B cell (primary cell): ENCODE data around the gene ZNF648.
"Not testable (repeated sequence)": the region's sequence is repeated elsewhere in the genome, so short reads cannot be mapped to it uniquely, and the experiment has no call there.

Experiments
- EZH2 ChIP-seq: IDR thresholded peaks from 2 replicates; pipeline ENCODE4 v1.6.1; 2012; ENCODE audit warnings: borderline replicate concordance, low read depth, mild to moderate bottlenecking, moderate library complexity, low read length; ENCODE audit not compliant: insufficient read depth, poor library complexity, severe bottlenecking
- TF ChIP-seq, protein P1 (sequence below): fragments of 200-600 bp; IDR thresholded peaks from one replicate; pipeline ENCODE4 v1.8.0; 2022; ENCODE audit warnings: antibody characterized with exemption, mild to moderate bottlenecking

DNA sequence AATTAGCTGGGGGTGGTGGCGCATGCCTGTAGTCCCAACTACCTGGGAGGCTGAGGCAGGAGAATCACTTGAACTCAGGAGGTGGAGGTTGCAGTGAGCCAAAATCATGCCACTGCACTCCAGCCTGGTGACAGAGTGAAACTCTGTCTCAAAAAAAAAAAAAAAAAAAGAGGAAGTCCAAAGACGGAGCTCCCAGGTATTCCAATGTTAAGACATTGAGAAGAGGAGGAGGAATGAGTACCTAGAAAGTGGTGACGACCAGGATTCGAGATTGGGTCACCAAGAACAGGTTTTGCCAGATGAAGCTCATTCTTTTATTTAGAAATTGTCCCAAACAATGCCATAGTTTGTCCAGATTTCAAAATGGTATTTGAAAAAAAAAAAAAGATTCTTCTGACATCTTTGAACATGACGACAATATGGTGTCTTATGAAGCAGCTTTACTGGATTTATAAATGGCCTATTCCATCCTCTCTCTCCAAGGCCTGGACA lies 33.0 kb upstream of the ZNF648 start:
- TF ChIP-seq, protein P1, sequence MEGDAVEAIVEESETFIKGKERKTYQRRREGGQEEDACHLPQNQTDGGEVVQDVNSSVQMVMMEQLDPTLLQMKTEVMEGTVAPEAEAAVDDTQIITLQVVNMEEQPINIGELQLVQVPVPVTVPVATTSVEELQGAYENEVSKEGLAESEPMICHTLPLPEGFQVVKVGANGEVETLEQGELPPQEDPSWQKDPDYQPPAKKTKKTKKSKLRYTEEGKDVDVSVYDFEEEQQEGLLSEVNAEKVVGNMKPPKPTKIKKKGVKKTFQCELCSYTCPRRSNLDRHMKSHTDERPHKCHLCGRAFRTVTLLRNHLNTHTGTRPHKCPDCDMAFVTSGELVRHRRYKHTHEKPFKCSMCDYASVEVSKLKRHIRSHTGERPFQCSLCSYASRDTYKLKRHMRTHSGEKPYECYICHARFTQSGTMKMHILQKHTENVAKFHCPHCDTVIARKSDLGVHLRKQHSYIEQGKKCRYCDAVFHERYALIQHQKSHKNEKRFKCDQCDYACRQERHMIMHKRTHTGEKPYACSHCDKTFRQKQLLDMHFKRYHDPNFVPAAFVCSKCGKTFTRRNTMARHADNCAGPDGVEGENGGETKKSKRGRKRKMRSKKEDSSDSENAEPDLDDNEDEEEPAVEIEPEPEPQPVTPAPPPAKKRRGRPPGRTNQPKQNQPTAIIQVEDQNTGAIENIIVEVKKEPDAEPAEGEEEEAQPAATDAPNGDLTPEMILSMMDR, result not testable (repeated sequence)
- TF ChIP-seq EZH2, result not testable (repeated sequence)
